ENCODE data around the gene BCL2L11.

BCL2L11 gene

GRCh38 chr2:111113838-111114237 lies 6.9 kb upstream of the BCL2L11 start:
- intact Hi-C loops (cut with DNase I; ENCODE audit: low total_unique reads): loop anchor here (10.0 kb wide), 1 partner anchor 591 kb away; no protein-coding TSS in a partner anchor
- no peak overlapping the region for H3K4me3 ChIP-seq
- no peak for DNase-seq

GRCh38 chr2:111116011-111116746 lies 4.5 kb upstream of the BCL2L11 start:
- H3K27me3 ChIP-seq: peaks cover 0 to 11% of the 10 kb centered on the region in 2 donors
- H3K36me3 ChIP-seq: no peaks in the 10 kb centered on the region
- H3K9me3 ChIP-seq: no peaks in the 10 kb centered on the region
- no peak for DNase-seq
- H3K4me3 ChIP-seq: no peak overlapping the region
- no peak overlapping the region for H3K27ac ChIP-seq
- H3K4me1 ChIP-seq: peaks cover 0 to 32% (median 22%) of the 10 kb centered on the region in 4 donors
- intact Hi-C loops (cut with DNase I; ENCODE audit: low total_unique reads): loop anchor here (5.0 to 10.0 kb wide), 2 partner anchors 551 to 589 kb away; no protein-coding TSS in a partner anchor
- TF ChIP-seq CTCF (IDR thresholded peaks at IDR 0.05): no peak

More at GRCh38 chr2:111113838-111114237, 6.9 kb upstream of the BCL2L11 start:
- peaks cover 0 to 19% (median 10%) of the 10 kb centered on the region in 4 donors for H3K4me1 ChIP-seq
- peaks cover 0 to 18% of the 10 kb centered on the region in 2 donors for H3K27me3 ChIP-seq
- H3K9me3 ChIP-seq: no peaks in the 10 kb centered on the region
- no peaks in the 10 kb centered on the region for H3K36me3 ChIP-seq
- no peak overlapping the region for H3K27ac ChIP-seq
- TF ChIP-seq CTCF (IDR thresholded peaks at IDR 0.05): no peak

- Histone ChIP-seq H3K27ac (peak overlapping the region; percentile 45 to 66), H3K36me3 (no peaks in the 10 kb centered on the region), H3K4me1 (peaks cover 0 to 38% (median 22%) of the 10 kb centered on the region in 4 donors), H3K9me3 (no peaks in the 10 kb centered on the region), H3K27me3 (peaks cover 0 to 11% of the 10 kb centered on the region in 2 donors), H3K4me3 (peak overlapping the region; percentile 49 to 77)
- TF ChIP-seq CTCF (IDR thresholded peaks at IDR 0.05): peak; percentile 90 to 91
- DNase-seq: peak; percentile 70 to 86
- intact Hi-C loops (cut with DNase I; ENCODE audit: low total_unique reads): loop anchor here (5.0 to 10.0 kb wide), 2 partner anchors 550 to 588 kb away; no protein-coding TSS in a partner anchor
Observed at GRCh38 chr2:111116843-111117597, 3.7 kb upstream of the BCL2L11 start.

GRCh38 chr2:111117598-111118480 lies 2.9 kb upstream of the BCL2L11 start:
- peaks cover 0 to 39% (median 22%) of the 10 kb centered on the region in 4 donors for H3K4me1 ChIP-seq
- H3K4me3 ChIP-seq: peak overlapping the region; percentile 49 to 77
- H3K9me3 ChIP-seq: no peaks in the 10 kb centered on the region
- intact Hi-C loops (cut with DNase I; ENCODE audit: low total_unique reads): loop anchor here (5.0 to 10.0 kb wide), 2 partner anchors 549 to 587 kb away; no protein-coding TSS in a partner anchor
- H3K27ac ChIP-seq: peak overlapping the region; percentile 45 to 66
- DNase-seq: peak; percentile 33 to 72
- H3K27me3 ChIP-seq: peaks cover 0 to 10% of the 10 kb centered on the region in 2 donors
- no peaks in the 10 kb centered on the region for H3K36me3 ChIP-seq
- TF ChIP-seq CTCF (IDR thresholded peaks at IDR 0.05): no peak

Data from tibial artery (tissue), 4 donors.